ENCODE data around the gene SAMD5. TPM values are rescaled to one million over a fixed set of nuclear protein-coding genes. Genes with fewer than 3 reads are reported as not detected.

SAMD5 gene
- total and polyA plus RNA-seq, 2 experiments from 2014 or later: 0.07 to 0.12 TPM

DNA sequence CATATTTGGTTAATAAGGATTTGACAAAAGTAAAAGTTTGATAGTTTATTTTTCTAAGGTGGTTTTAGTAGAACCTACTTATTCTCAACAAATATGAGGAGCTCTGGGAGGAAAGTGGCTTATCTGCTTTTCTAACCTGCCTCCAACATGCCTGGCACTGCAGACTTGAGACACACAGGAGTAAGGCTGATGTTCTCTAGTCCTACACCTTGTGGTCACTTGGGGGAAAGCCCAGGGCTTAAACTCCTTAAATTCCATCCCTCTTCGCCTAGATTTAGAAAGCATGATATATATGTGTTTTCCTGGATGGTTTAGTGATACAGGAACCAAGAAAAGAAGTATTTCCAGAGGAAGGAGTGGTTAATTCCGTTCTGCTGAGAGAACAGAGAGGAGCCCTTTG is 39.9 kb upstream of the SAMD5 start:
- no peaks in the 10 kb centered on the region for H3K27me3 ChIP-seq
- no peaks in the 10 kb centered on the region for H3K9me3 ChIP-seq (ENCODE audit: low read depth)
- no peak overlapping the region for H3K27ac ChIP-seq
- H3K4me1 ChIP-seq (ENCODE audit: low read depth): no peaks in the 10 kb centered on the region
- no peaks in the 10 kb centered on the region for H3K36me3 ChIP-seq
- DNase-seq (ENCODE audit: low read depth in 1 of 2, low spot score in 1 of 2): no peak
- TF ChIP-seq, protein P1, sequence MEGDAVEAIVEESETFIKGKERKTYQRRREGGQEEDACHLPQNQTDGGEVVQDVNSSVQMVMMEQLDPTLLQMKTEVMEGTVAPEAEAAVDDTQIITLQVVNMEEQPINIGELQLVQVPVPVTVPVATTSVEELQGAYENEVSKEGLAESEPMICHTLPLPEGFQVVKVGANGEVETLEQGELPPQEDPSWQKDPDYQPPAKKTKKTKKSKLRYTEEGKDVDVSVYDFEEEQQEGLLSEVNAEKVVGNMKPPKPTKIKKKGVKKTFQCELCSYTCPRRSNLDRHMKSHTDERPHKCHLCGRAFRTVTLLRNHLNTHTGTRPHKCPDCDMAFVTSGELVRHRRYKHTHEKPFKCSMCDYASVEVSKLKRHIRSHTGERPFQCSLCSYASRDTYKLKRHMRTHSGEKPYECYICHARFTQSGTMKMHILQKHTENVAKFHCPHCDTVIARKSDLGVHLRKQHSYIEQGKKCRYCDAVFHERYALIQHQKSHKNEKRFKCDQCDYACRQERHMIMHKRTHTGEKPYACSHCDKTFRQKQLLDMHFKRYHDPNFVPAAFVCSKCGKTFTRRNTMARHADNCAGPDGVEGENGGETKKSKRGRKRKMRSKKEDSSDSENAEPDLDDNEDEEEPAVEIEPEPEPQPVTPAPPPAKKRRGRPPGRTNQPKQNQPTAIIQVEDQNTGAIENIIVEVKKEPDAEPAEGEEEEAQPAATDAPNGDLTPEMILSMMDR (IDR thresholded peaks at IDR 0.05; ENCODE audit: low read depth, low read length): no peak
- no peak overlapping the region for H3K4me3 ChIP-seq

DNA sequence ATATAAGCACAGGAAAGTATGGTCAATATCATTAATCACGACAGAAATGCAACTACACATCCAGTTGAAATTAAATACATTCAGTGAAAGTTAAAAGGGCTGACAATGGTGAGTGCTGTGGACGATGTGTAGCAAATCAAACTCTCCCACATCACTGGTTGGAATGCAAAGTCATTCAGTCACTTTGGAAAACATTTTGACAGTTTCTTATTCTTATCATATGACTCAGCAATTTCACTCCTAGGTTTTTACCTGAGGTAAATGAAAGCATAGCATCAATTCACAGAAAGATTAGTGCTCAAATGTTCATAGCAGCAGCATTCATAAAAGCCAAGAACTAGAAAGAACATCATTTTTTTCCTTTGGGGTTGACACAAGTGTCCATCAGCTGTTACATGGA is 28.6 kb upstream of the SAMD5 start:
- Histone ChIP-seq H3K27ac (no peak overlapping the region), H3K4me3 (no peak overlapping the region), H3K36me3 (no peaks in the 10 kb centered on the region), H3K4me1 (ENCODE audit: low read depth) (no peaks in the 10 kb centered on the region), H3K27me3 (no peaks in the 10 kb centered on the region), H3K9me3 (ENCODE audit: low read depth) (no peaks in the 10 kb centered on the region)
- TF ChIP-seq, protein P1 (IDR thresholded peaks at IDR 0.05; ENCODE audit: low read depth, low read length): no peak
- DNase-seq (ENCODE audit: low read depth in 1 of 2, low spot score in 1 of 2): no peak

DNA sequence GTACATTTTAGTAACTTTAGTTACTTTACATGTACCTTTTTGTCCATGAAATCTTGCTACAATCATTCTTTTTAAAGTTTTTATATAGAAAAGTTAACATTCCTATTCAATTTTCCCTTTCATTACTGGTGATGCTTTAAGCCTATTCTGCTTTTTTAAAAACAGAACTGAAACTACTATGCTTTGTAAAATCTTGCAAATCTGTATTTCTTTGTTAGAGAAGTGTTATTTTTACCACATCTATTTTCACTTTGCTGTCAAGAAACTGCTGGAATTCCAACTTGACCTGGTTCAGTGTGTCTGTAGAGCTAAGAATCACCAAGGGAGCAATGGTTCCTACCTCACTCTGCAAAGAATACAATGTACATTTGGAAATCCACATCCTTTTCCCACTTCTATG is 21.8 kb upstream of the SAMD5 start:
- no peaks in the 10 kb centered on the region for H3K36me3 ChIP-seq

DNA sequence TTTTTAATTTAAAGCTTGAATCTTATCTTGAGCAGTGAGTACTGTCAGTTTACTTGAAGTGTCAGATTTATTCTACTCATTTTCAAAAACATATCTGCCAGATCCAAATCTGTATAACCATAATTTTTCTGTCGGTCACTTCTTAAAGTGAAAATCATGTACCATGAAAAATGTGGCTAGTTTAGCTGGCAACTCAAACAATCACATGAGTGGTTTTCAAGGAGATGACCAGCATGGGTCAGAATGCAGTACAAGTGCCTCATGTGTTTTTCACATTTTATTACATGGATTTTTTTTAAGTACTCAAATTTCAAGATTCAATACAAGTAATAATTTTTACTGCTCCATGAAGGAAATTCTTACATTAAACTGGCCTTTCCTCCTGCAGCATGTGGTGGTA is 11.0 kb upstream of the SAMD5 start:
- peaks cover under 1% of the 10 kb centered on the region for H3K27me3 ChIP-seq
- no peaks in the 10 kb centered on the region for H3K4me1 ChIP-seq (ENCODE audit: low read depth)
- H3K9me3 ChIP-seq (ENCODE audit: low read depth): peaks cover 3% of the 10 kb centered on the region
- H3K4me3 ChIP-seq: no peak overlapping the region
- no peak for DNase-seq (ENCODE audit: low read depth in 1 of 2, low spot score in 1 of 2)
- no peak overlapping the region for H3K27ac ChIP-seq
- H3K36me3 ChIP-seq: no peaks in the 10 kb centered on the region
- TF ChIP-seq, protein P1 (IDR thresholded peaks at IDR 0.05; ENCODE audit: low read depth, low read length): no peak

More for the DNA sequence above, 21.8 kb upstream of the SAMD5 start:
- H3K27me3 ChIP-seq: no peaks in the 10 kb centered on the region
- H3K4me3 ChIP-seq: no peak overlapping the region
- no peak for DNase-seq (ENCODE audit: low read depth in 1 of 2, low spot score in 1 of 2)
- no peaks in the 10 kb centered on the region for H3K9me3 ChIP-seq (ENCODE audit: low read depth)
- no peaks in the 10 kb centered on the region for H3K4me1 ChIP-seq (ENCODE audit: low read depth)
- TF ChIP-seq, protein P1 (IDR thresholded peaks at IDR 0.05; ENCODE audit: low read depth, low read length): no peak
- H3K27ac ChIP-seq: no peak overlapping the region

DNA sequence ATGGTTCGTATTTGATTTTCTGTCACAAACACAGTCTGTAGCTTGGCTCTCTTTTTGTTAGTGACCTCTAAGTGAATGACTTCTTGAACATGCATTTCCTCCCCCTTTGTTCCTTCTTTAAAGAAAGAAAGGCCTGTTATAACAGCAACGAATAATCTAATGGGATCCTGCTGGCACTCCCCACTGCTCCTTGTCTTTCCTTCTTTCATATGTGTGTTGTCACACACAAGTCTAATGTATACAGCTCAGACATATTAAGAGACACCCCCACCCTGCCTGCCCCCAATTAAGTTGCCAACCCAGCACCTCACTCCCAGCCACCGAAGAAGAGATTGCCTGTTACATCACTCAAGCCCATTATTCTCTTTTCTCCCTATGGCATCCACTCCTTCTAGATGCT is 4.9 kb upstream of the SAMD5 start:
- no peak for DNase-seq (ENCODE audit: low read depth in 1 of 2, low spot score in 1 of 2)
- Histone ChIP-seq H3K4me3 (no peak overlapping the region), H3K27me3 (peaks cover 43% of the 10 kb centered on the region), H3K36me3 (no peaks in the 10 kb centered on the region), H3K4me1 (ENCODE audit: low read depth) (no peaks in the 10 kb centered on the region), H3K9me3 (ENCODE audit: low read depth) (no peaks in the 10 kb centered on the region), H3K27ac (no peak overlapping the region)
- TF ChIP-seq, protein P1 (IDR thresholded peaks at IDR 0.05; ENCODE audit: low read depth, low read length): no peak

DNA sequence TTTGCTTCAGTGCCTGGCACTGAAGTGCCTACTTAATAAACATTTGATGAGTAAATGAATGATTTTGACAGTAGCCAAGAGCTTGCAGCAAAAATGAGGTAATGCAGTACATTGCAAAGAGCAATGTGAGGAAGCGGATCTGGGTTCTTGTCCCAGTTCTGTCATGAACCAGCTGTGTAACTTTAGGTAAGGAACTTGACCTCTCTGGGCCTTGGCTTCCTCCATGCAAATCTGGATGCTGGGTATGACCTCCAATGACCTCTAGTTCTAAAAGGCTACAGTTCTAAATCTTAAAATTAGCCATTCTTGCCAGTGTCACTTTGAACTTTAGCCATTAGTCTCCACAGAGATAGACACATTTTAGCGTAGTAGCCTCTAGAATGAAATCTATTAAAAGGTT is 3.6 kb upstream of the SAMD5 start:
- Histone ChIP-seq H3K36me3 (no peaks in the 10 kb centered on the region), H3K9me3 (ENCODE audit: low read depth) (no peaks in the 10 kb centered on the region), H3K4me3 (no peak overlapping the region), H3K27me3 (peaks cover 56% of the 10 kb centered on the region), H3K4me1 (ENCODE audit: low read depth) (no peaks in the 10 kb centered on the region), H3K27ac (no peak overlapping the region)
- DNase-seq (ENCODE audit: low read depth in 1 of 2, low spot score in 1 of 2): no peak
- TF ChIP-seq, protein P1 (IDR thresholded peaks at IDR 0.05; ENCODE audit: low read depth, low read length): no peak

Data from cardiac muscle cell (in vitro differentiated cells and primary cell).